GM21723 (cell line): ENCODE data around the gene STK16.
"Not testable (repeated sequence)": the region's sequence is repeated elsewhere in the genome, so short reads cannot be mapped to it uniquely, and the experiment has no call there.

ENCODE experiments used
- ATAC-seq: cut with Tn5 transposase; IDR thresholded peaks from one replicate; pipeline ENCODE4 v1.9.1; 2021; ENCODE audit warnings: mild to moderate bottlenecking, moderate library complexity; ENCODE audit not compliant: unreplicated experiment

STK16 gene

GRCh38 chr2:219243291-219243761 lies 2.0 kb upstream of the STK16 start:
- no peak for ATAC-seq

- no peak for ATAC-seq
These were observed 511 bp upstream of the STK16 start for GRCh38 chr2:219244789-219245147.

GRCh38 chr2:219245899-219246230 lies 586 bp downstream of the STK16 start:
- ATAC-seq = no peak

GRCh38 chr2:219246559-219246958 lies 1.3 kb downstream of the STK16 start:
- ATAC-seq = no peak

- ATAC-seq = no peak
These were observed 2.7 kb downstream of the STK16 start for GRCh38 chr2:219247678-219248642.

- no peak for ATAC-seq
These were observed 3.5 kb downstream of the STK16 start for GRCh38 chr2:219248845-219249202.

- ATAC-seq = peak; percentile 27
These were observed 4.1 kb downstream of the STK16 start for GRCh38 chr2:219249203-219249980.

GRCh38 chr2:219250049-219250781 lies 4.9 kb downstream of the STK16 start:
- no peak for ATAC-seq

- ATAC-seq = no peak
These were observed 6.4 kb downstream of the STK16 start for GRCh38 chr2:219251656-219252055.

GRCh38 chr2:219252084-219252483 lies 6.8 kb downstream of the STK16 start:
- no peak for ATAC-seq

- no peak for ATAC-seq
These were observed 7.3 kb downstream of the STK16 start for GRCh38 chr2:219252570-219252899.

GRCh38 chr2:219252900-219253752 lies 7.8 kb downstream of the STK16 start, which contains the start of gene TUBA4B:
Gene TUBA4B (plus strand): TSS chr2:219253243. CDS start chr2:219253408, 165 bp downstream.
- ATAC-seq = peak; percentile 12

- ATAC-seq = peak; percentile 55
These were observed 8.7 kb downstream of the STK16 start, which contains the start of gene TUBA4A for GRCh38 chr2:219253753-219254589. Gene TUBA4A (minus strand): TSS chr2:219253918. CDS start chr2:219253858, 60 bp downstream.

GRCh38 chr2:219254590-219255201 lies 9.4 kb downstream of the STK16 start:
- ATAC-seq = peak; percentile 35

GRCh38 chr2:219258942-219259341 lies 13.7 kb downstream of the STK16 start:
- not testable (repeated sequence) for ATAC-seq

- no peak for ATAC-seq
These were observed 16.0 kb downstream of the STK16 start for GRCh38 chr2:219261024-219261855.

GRCh38 chr2:219266232-219266631 lies 21.0 kb downstream of the STK16 start:
- ATAC-seq = no peak

- no peak for ATAC-seq
These were observed 21.6 kb downstream of the STK16 start for GRCh38 chr2:219266886-219267285.
